HepG2 (cell line): ENCODE results near the gene PALM. TPM values are rescaled to one million over a fixed set of nuclear protein-coding genes. Genes with fewer than 3 reads are reported as not detected.
A peak's percentile ranks its signal among the peaks of the same experiment; 100 is the strongest.

ENCODE experiments used
- AHR ChIP-seq: IDR thresholded peaks from 2 replicates; pipeline ENCODE4 v1.6.1; 2018; ENCODE audit warnings: missing genetic modification reagents, missing compliant biosample characterization
- EEA1 ChIP-seq: sonication (generic); formaldehyde crosslinking; IDR thresholded peaks from 2 replicates; pipeline ENCODE4 v1.5.1; 2020; ENCODE audit warnings: mild to moderate bottlenecking, missing genetic modification reagents, borderline replicate concordance
- EP300 ChIP-seq, 3 experiments: sonication (generic) in 1 of 3; formaldehyde crosslinking in 1 of 3; IDR thresholded peaks; 2 replicates each; pipeline versions ENCODE4 v1.5.1 to v1.6.1; 2011 to 2020; ENCODE audit warnings: low read depth in 2 of 3, low read length in 2 of 3, borderline replicate concordance in 1 of 3, improper control_type of control experiment in 1 of 3, mild to moderate bottlenecking in 1 of 3, missing genetic modification reagents in 1 of 3, moderate library complexity in 1 of 3
- ETV6 ChIP-seq: sonication (generic); formaldehyde crosslinking; conservative IDR thresholded peaks from 2 replicates; pipeline ENCODE4 v1.4.0; 2020; ENCODE audit warnings: missing genetic modification reagents
- GLMP ChIP-seq: sonication (generic); formaldehyde crosslinking; IDR thresholded peaks from 2 replicates; pipeline ENCODE4 v1.9.0; 2021; ENCODE audit warnings: missing genetic modification reagents, mild to moderate bottlenecking, borderline replicate concordance
- HOXA5 ChIP-seq: sonication (generic); formaldehyde crosslinking; IDR thresholded peaks from 2 replicates; pipeline ENCODE4 v1.4.0; 2020; ENCODE audit warnings: missing genetic modification reagents
- MXD4 ChIP-seq: IDR thresholded peaks from 2 replicates; pipeline ENCODE4 v1.6.1; 2016; ENCODE audit warnings: mild to moderate bottlenecking, missing biosample characterization, missing genetic modification reagents
- NKX3-1 ChIP-seq: sonication (generic); formaldehyde crosslinking; IDR thresholded peaks from 2 replicates; pipeline ENCODE4 v1.5.0; 2020; ENCODE audit warnings: missing genetic modification reagents
- PHF5A ChIP-seq: IDR thresholded peaks from one replicate; pipeline ENCODE4 v1.6.1; 2018; ENCODE audit warnings: low read depth, missing genetic modification reagents; ENCODE audit not compliant: unreplicated experiment
- RAD21 ChIP-seq: fragments of 450-650 bp; formaldehyde crosslinking; IDR thresholded peaks from 2 replicates; pipeline ENCODE4 v1.5.0; 2020; ENCODE audit warnings: mild to moderate bottlenecking
- SMAD1 ChIP-seq: sonication (generic); formaldehyde crosslinking; IDR thresholded peaks from 2 replicates; pipeline ENCODE4 v1.4.0; 2020; ENCODE audit warnings: missing genetic modification reagents, low read depth, mild to moderate bottlenecking, borderline replicate concordance
- SP140L ChIP-seq: sonication (generic); formaldehyde crosslinking; IDR thresholded peaks from 2 replicates; pipeline ENCODE4 v1.4.0; 2020; ENCODE audit warnings: missing genetic modification reagents, borderline replicate concordance
- TCF7 ChIP-seq: sonication (generic); IDR thresholded peaks from 2 replicates; pipeline ENCODE4 v1.6.1; 2016; ENCODE audit warnings: antibody characterized with exemption, low read depth
- WIZ ChIP-seq: sonication (generic); formaldehyde crosslinking; IDR thresholded peaks from 2 replicates; pipeline ENCODE4 v1.5.1; 2020; ENCODE audit warnings: mild to moderate bottlenecking, missing genetic modification reagents
- ZBTB7B ChIP-seq: sonication (generic); formaldehyde crosslinking; IDR thresholded peaks from 2 replicates; pipeline ENCODE4 v1.4.0; 2020; ENCODE audit warnings: missing genetic modification reagents
- ZFP36 ChIP-seq: fragments of 150-350 bp; IDR thresholded peaks from 2 replicates; pipeline ENCODE4 v1.6.1; 2018; ENCODE audit warnings: borderline replicate concordance, low read length, low read depth; ENCODE audit not compliant: partially characterized antibody
- ZNF280D ChIP-seq: sonication (generic); formaldehyde crosslinking; IDR thresholded peaks from 2 replicates; pipeline ENCODE4 v1.5.1; 2020; ENCODE audit warnings: mild to moderate bottlenecking, missing genetic modification reagents
- ZNF547 ChIP-seq: sonication (generic); formaldehyde crosslinking; IDR thresholded peaks from 2 replicates; pipeline ENCODE4 v1.5.1; 2020; ENCODE audit warnings: mild to moderate bottlenecking, missing genetic modification reagents
- ZNF724P ChIP-seq: sonication (generic); formaldehyde crosslinking; IDR thresholded peaks from 2 replicates; pipeline ENCODE4 v1.8.0; 2022; ENCODE audit warnings: missing genetic modification reagents, borderline replicate concordance
- ZNF883 ChIP-seq: sonication (generic); formaldehyde crosslinking; IDR thresholded peaks from 2 replicates; pipeline ENCODE4 v1.5.1; 2020; ENCODE audit warnings: mild to moderate bottlenecking, missing genetic modification reagents; ENCODE audit errors: not compliant biosample characterization
- ZSCAN25 ChIP-seq: sonication (generic); formaldehyde crosslinking; IDR thresholded peaks from 2 replicates; pipeline ENCODE4 v1.8.0; 2022; ENCODE audit warnings: mild to moderate bottlenecking, missing genetic modification reagents
- polyA plus RNA-seq, 8 experiments: library from polyadenylated mRNA; depleted of rRNA in 3 of 8; stranded (reverse) in 7 of 8; unstranded in 1 of 8; fragments of >200 nt; fragmentation: Illumina TruSeq in 4 of 8; extraction: Trizol in 4 of 8; gene quantifications; 2 replicates each; pipeline versions ENCODE4 v1.2.1 to v1.2.3, GENCODE V29; 2011 to 2016; ENCODE audit warnings: low read depth in 4 of 8, missing spikeins in 1 of 8, mixed read lengths in 1 of 8; ENCODE audit not compliant: insufficient read depth in 1 of 8
- total RNA-seq, 5 experiments: library from RNA; depleted of rRNA; stranded (reverse); fragments of >200 nt; fragmentation: Illumina TruSeq; extraction: Trizol; gene quantifications; 2 replicates each; pipeline ENCODE4 v1.2.3, GENCODE V29; 2016; ENCODE audit warnings: low read depth in 1 of 5

PALM gene
- total and polyA plus RNA-seq, 2 of the 13 experiments (the other 11 are each of a cell fraction or from before 2014, with no cell fraction given) = 4.0 to 9.7 TPM

- no peak for TF ChIP-seq SMAD1 (CRISPR knock-in tag)
- TF ChIP-seq RAD21 (CRISPR knock-in tag) = no peak
- no peak for TF ChIP-seq AHR (CRISPR knock-in tag)
- TF ChIP-seq ZFP36 = no peak
- TF ChIP-seq EEA1 (CRISPR knock-in tag) = no peak
- TF ChIP-seq WIZ (CRISPR knock-in tag) = no peak
- no peak for TF ChIP-seq SP140L (CRISPR knock-in tag)
- no peak for TF ChIP-seq PHF5A (CRISPR knock-in tag)
- TF ChIP-seq ZSCAN25 (CRISPR knock-in tag) = peak; percentile 56; the same call in 1 of the 2 replicates
- peak; percentile 51; the same call in 1 of the 2 replicates for TF ChIP-seq ZBTB7B (CRISPR knock-in tag)
- no peak for TF ChIP-seq HOXA5 (CRISPR knock-in tag)
- TF ChIP-seq ZNF547 (CRISPR knock-in tag) = no peak
- TF ChIP-seq ETV6 (CRISPR knock-in tag) = no peak
- peak in 1 of 2 experiments; percentile 54; a peak in 1 of 4 replicates for TF ChIP-seq EP300 (IDR thresholded peaks at IDR 0.05; ENCODE audit: low read depth in 2 of 2, low read length in 2 of 2)
- TF ChIP-seq EP300 (CRISPR knock-in tag; IDR thresholded peaks at IDR 0.05; ENCODE audit: borderline replicate concordance) = peak; percentile 67
- TF ChIP-seq NKX3-1 = no peak
- no peak for TF ChIP-seq ZNF883 (CRISPR knock-in tag)
- no peak for TF ChIP-seq MXD4 (CRISPR knock-in tag)
- no peak for TF ChIP-seq GLMP (CRISPR knock-in tag)
- peak; percentile 82 for TF ChIP-seq TCF7
- TF ChIP-seq ZNF280D (CRISPR knock-in tag) = no peak
- TF ChIP-seq ZNF724P = no peak
Measured at GRCh38 chr19:752652-753517, 44.1 kb downstream of the PALM start (continued).
